Measurements from ENCODE around the gene ELOVL5. TPM values are rescaled to one million over a fixed set of nuclear protein-coding genes. Genes with fewer than 3 reads are reported as not detected.

Gene ELOVL5
- total RNA-seq, 1 experiment from 2014 or later, result 12.2 TPM

- in situ Hi-C loops (cut with HindIII; ENCODE audit: low sequenced_read_pairs), result no loop called here
- DNase-seq (ENCODE audit: low spot score), result no peak
Measured at GRCh38 chr6:53290537-53291510, 57.9 kb downstream of the ELOVL5 start.

- in situ Hi-C loops (cut with HindIII; ENCODE audit: low sequenced_read_pairs), result no loop called here
- peak; percentile 58 for DNase-seq (ENCODE audit: low spot score)
Measured at GRCh38 chr6:53287336-53288225, 61.2 kb downstream of the ELOVL5 start.

- DNase-seq (ENCODE audit: low spot score), result no peak
- in situ Hi-C loops (cut with HindIII; ENCODE audit: low sequenced_read_pairs), result no loop called here
Measured at GRCh38 chr6:53284901-53285300, 63.8 kb downstream of the ELOVL5 start.

- in situ Hi-C loops (cut with HindIII; ENCODE audit: low sequenced_read_pairs), result no loop called here
- DNase-seq (ENCODE audit: low spot score), result no peak
Measured at GRCh38 chr6:53282741-53283140, 66.0 kb downstream of the ELOVL5 start.

GRCh38 chr6:53282234-53282633 lies 66.5 kb downstream of the ELOVL5 start:
- in situ Hi-C loops (cut with HindIII; ENCODE audit: low sequenced_read_pairs), result no loop called here

GRCh38 chr6:53281518-53282215 lies 67.1 kb downstream of the ELOVL5 start:
- DNase-seq (ENCODE audit: low spot score), result no peak
- in situ Hi-C loops (cut with HindIII; ENCODE audit: low sequenced_read_pairs), result no loop called here

More at GRCh38 chr6:53282234-53282633, 66.5 kb downstream of the ELOVL5 start:
- DNase-seq (ENCODE audit: low spot score), result no peak

- in situ Hi-C loops (cut with HindIII; ENCODE audit: low sequenced_read_pairs), result no loop called here
Measured at GRCh38 chr6:53280207-53280606, 68.5 kb downstream of the ELOVL5 start.

GRCh38 chr6:53279293-53279692 lies 69.5 kb downstream of the ELOVL5 start:
- in situ Hi-C loops (cut with HindIII; ENCODE audit: low sequenced_read_pairs), result no loop called here
- DNase-seq (ENCODE audit: low spot score), result no peak

More at GRCh38 chr6:53280207-53280606, 68.5 kb downstream of the ELOVL5 start:
- no peak for DNase-seq (ENCODE audit: low spot score)

GRCh38 chr6:53273370-53273769 lies 75.4 kb downstream of the ELOVL5 start:
- in situ Hi-C loops (cut with HindIII; ENCODE audit: low sequenced_read_pairs), result no loop called here
- DNase-seq (ENCODE audit: low spot score), result no peak

- DNase-seq (ENCODE audit: low spot score), result no peak
- in situ Hi-C loops (cut with HindIII; ENCODE audit: low sequenced_read_pairs), result no loop called here
Measured at GRCh38 chr6:53269827-53270226, 78.9 kb downstream of the ELOVL5 start.

- no peak for DNase-seq (ENCODE audit: low spot score)
- in situ Hi-C loops (cut with HindIII; ENCODE audit: low sequenced_read_pairs), result no loop called here
Measured at GRCh38 chr6:53268858-53269608, 79.7 kb downstream of the ELOVL5 start.

GRCh38 chr6:53266553-53267090 lies 82.1 kb downstream of the ELOVL5 start:
- in situ Hi-C loops (cut with HindIII; ENCODE audit: low sequenced_read_pairs), result no loop called here
- no peak for DNase-seq (ENCODE audit: low spot score)

- DNase-seq (ENCODE audit: low spot score), result no peak
- in situ Hi-C loops (cut with HindIII; ENCODE audit: low sequenced_read_pairs), result no loop called here
Measured at GRCh38 chr6:53264915-53265607, 83.7 kb downstream of the ELOVL5 start.

- in situ Hi-C loops (cut with HindIII; ENCODE audit: low sequenced_read_pairs), result no loop called here
Measured at GRCh38 chr6:53264337-53264736, 84.4 kb downstream of the ELOVL5 start.

GRCh38 chr6:53263917-53264316 lies 84.8 kb downstream of the ELOVL5 start:
- in situ Hi-C loops (cut with HindIII; ENCODE audit: low sequenced_read_pairs), result no loop called here
- peak; percentile 52 for DNase-seq (ENCODE audit: low spot score)

More at GRCh38 chr6:53264337-53264736, 84.4 kb downstream of the ELOVL5 start:
- no peak for DNase-seq (ENCODE audit: low spot score)

GRCh38 chr6:53259860-53260580 lies 88.7 kb downstream of the ELOVL5 start:
- DNase-seq (ENCODE audit: low spot score), result no peak
- in situ Hi-C loops (cut with HindIII; ENCODE audit: low sequenced_read_pairs), result no loop called here

GRCh38 chr6:53258774-53259155 lies 90.0 kb downstream of the ELOVL5 start:
- in situ Hi-C loops (cut with HindIII; ENCODE audit: low sequenced_read_pairs), result no loop called here
- DNase-seq (ENCODE audit: low spot score), result no peak

Measured in G401 (cell line).